SK-N-SH (cell line): ENCODE data around the gene ZDHHC14. TPM values are rescaled to one million over a fixed set of nuclear protein-coding genes. Genes with fewer than 3 reads are reported as not detected.

Experiments used
- CTCF ChIA-PET: fragments of 300-600, 350-600 bp; formaldehyde crosslinking; extraction: SDS; loops from one replicate; lab custom pipeline; 2021; lab: Yijun Ruan, JAX
- POLR2A ChIA-PET: fragments of 350-600 bp; sonication (Branson Sonifier 250); formaldehyde crosslinking; extraction: SDS; loops from one replicate; lab custom pipeline; 2020; ENCODE audit warnings: antibody characterized with exemption, inconsistent platforms; lab: Yijun Ruan, JAX
- DNase-seq: peaks from one replicate; pipeline ENCODE4 v3.0.0; 2012
- H2AFZ ChIP-seq: fragments of 200-600 bp; sonication (generic); 2 replicates; pipeline ENCODE4 v1.8.1; 2016; ENCODE audit warnings: antibody characterized with exemption, mild to moderate bottlenecking, low read depth
- H3F3A ChIP-seq: fragments of 200-600 bp; sonication (generic); replicated peaks from 2 replicates; pipeline ENCODE3; 2016; ENCODE audit warnings: antibody characterized with exemption, mild to moderate bottlenecking; ENCODE audit not compliant: insufficient read depth
- H3K27ac ChIP-seq, 2 experiments: fragments of 200-500 bp in 1 of 2; fragments of 200-600 bp in 1 of 2; sonication (Bioruptor generic) in 1 of 2; sonication (generic), shearing (Covaris generic) in 1 of 2; 2 replicates each; pipeline versions ENCODE4 v1.5.1 to v1.6.1; 2014 to 2016; ENCODE audit warnings: low read depth in 2 of 2, inconsistent platforms in 1 of 2, low read length in 1 of 2, mild to moderate bottlenecking in 1 of 2, mixed read lengths in 1 of 2
- H3K27me3 ChIP-seq: fragments of 200-600 bp; sonication (generic), shearing (Covaris generic); 2 replicates; pipeline ENCODE4 v1.6.1; 2016; ENCODE audit warnings: mixed run types; ENCODE audit not compliant: insufficient read depth
- H3K36me3 ChIP-seq, 2 experiments: fragments of 200-500 bp in 1 of 2; fragments of 200-600 bp in 1 of 2; sonication (Bioruptor generic) in 1 of 2; sonication (generic) in 1 of 2; replicated peaks in 1 of 2; 2 replicates each; pipeline versions ENCODE3 to v1.5.1; 2014 to 2016; ENCODE audit warnings: low read length in 1 of 2, mild to moderate bottlenecking in 1 of 2; ENCODE audit not compliant: insufficient read depth in 2 of 2, control insufficient read depth in 1 of 2
- H3K4me1 ChIP-seq, 2 experiments: fragments of 200-500 bp in 1 of 2; fragments of 200-600 bp in 1 of 2; sonication (Bioruptor generic) in 1 of 2; sonication (generic), shearing (Covaris generic) in 1 of 2; 2 replicates each; pipeline versions ENCODE4 v1.5.1 to v1.6.1; 2014 to 2016; ENCODE audit warnings: low read depth in 1 of 2, low read length in 1 of 2, mixed run types in 1 of 2; ENCODE audit not compliant: insufficient read depth in 2 of 2, control insufficient read depth in 1 of 2
- H3K4me2 ChIP-seq: fragments of 200-600 bp; sonication (generic), shearing (Covaris generic); 2 replicates; pipeline ENCODE4 v1.6.1; 2017; ENCODE audit warnings: mixed run types
- H3K4me3 ChIP-seq, 2 experiments: fragments of 200-500 bp in 1 of 2; fragments of 200-600 bp in 1 of 2; sonication (Bioruptor generic) in 1 of 2; sonication (generic), shearing (Covaris generic) in 1 of 2; 2 replicates each; pipeline versions ENCODE4 v1.5.1 to v1.8.1; 2014 to 2016; ENCODE audit warnings: low read depth in 2 of 2, inconsistent platforms in 1 of 2, low read length in 1 of 2, mild to moderate bottlenecking in 1 of 2, mixed read lengths in 1 of 2, moderate library complexity in 1 of 2
- H3K79me2 ChIP-seq: fragments of 200-600 bp; sonication (generic); 2 replicates; pipeline ENCODE4 v1.8.1; 2017; ENCODE audit warnings: mild to moderate bottlenecking; ENCODE audit not compliant: insufficient read depth
- H3K9ac ChIP-seq: fragments of 200-600 bp; sonication (generic); 2 replicates; pipeline ENCODE4 v1.6.1; 2017; ENCODE audit warnings: mixed run types
- H3K9me2 ChIP-seq: fragments of 200-600 bp; sonication (generic); 2 replicates; pipeline ENCODE4 v1.6.1; 2017; ENCODE audit warnings: mixed run types
- H3K9me3 ChIP-seq: fragments of 200-600 bp; sonication (generic); 2 replicates; pipeline ENCODE4 v1.6.1; 2017; ENCODE audit warnings: mixed run types, mild to moderate bottlenecking, moderate library complexity
- H4K20me1 ChIP-seq: fragments of 200-600 bp; sonication (generic); 2 replicates; pipeline ENCODE4 v1.6.1; 2017; ENCODE audit warnings: mild to moderate bottlenecking, mixed run types; ENCODE audit not compliant: insufficient read depth
- CHD2 ChIP-seq: fragments of 150-350 bp; IDR thresholded peaks from 2 replicates; pipeline ENCODE4 v1.6.1; 2018; ENCODE audit warnings: low read length; ENCODE audit not compliant: partially characterized antibody
- ELF1 ChIP-seq: IDR thresholded peaks from 2 replicates; pipeline ENCODE4 v1.4.0; 2012
- EP300 ChIP-seq, 2 experiments: IDR thresholded peaks; 2 replicates each; pipeline versions ENCODE4 v1.4.0 to v1.6.1; 2012; ENCODE audit warnings: borderline replicate concordance in 1 of 2, low read depth in 1 of 2, low read length in 1 of 2
- EZH2phosphoT487 ChIP-seq: fragments of 200-600 bp; sonication (generic); IDR thresholded peaks from 2 replicates; pipeline ENCODE4 v1.6.1; 2017; ENCODE audit warnings: low read depth, mixed run types, mild to moderate bottlenecking, antibody characterized with exemption, moderate library complexity, borderline replicate concordance
- FOSL2 ChIP-seq: IDR thresholded peaks from 2 replicates; pipeline ENCODE4 v1.4.0; 2012; ENCODE audit warnings: low read depth, mild to moderate bottlenecking, moderate library complexity, borderline replicate concordance
- FOXJ3 ChIP-seq: sonication (generic); formaldehyde crosslinking; IDR thresholded peaks from 2 replicates; pipeline ENCODE4 v1.5.1; 2020; ENCODE audit warnings: mild to moderate bottlenecking, missing genetic modification reagents
- FOXM1 ChIP-seq: IDR thresholded peaks from 2 replicates; pipeline ENCODE4 v1.4.0; 2012; ENCODE audit warnings: low read depth, mild to moderate bottlenecking
- GABPA ChIP-seq: IDR thresholded peaks from 2 replicates; pipeline ENCODE4 v1.4.0; 2012; ENCODE audit warnings: low read depth, mild to moderate bottlenecking
- GATA2 ChIP-seq: sonication (generic); formaldehyde crosslinking; IDR thresholded peaks from 2 replicates; pipeline ENCODE4 v1.5.0; 2020; ENCODE audit warnings: mild to moderate bottlenecking, missing genetic modification reagents
- JUND ChIP-seq: IDR thresholded peaks from 2 replicates; pipeline ENCODE4 v1.4.0; 2012
- MEF2A ChIP-seq: IDR thresholded peaks from 2 replicates; pipeline ENCODE4 v1.4.0; 2012; ENCODE audit warnings: low read depth, borderline replicate concordance
- NFIC ChIP-seq: IDR thresholded peaks from 2 replicates; pipeline ENCODE4 v1.4.0; 2012; ENCODE audit warnings: borderline replicate concordance
- NRF1 ChIP-seq: IDR thresholded peaks from 2 replicates; pipeline ENCODE4 v1.6.1; 2012; ENCODE audit warnings: low read depth, mild to moderate bottlenecking, low read length
- RAD21 ChIP-seq: IDR thresholded peaks from 2 replicates; pipeline ENCODE4 v1.6.1; 2012; ENCODE audit warnings: mild to moderate bottlenecking, low read length
- RFX5 ChIP-seq: IDR thresholded peaks from 2 replicates; pipeline ENCODE4 v1.6.1; 2012; ENCODE audit warnings: mild to moderate bottlenecking, improper control_type of control experiment, low read length
- RXRA ChIP-seq: IDR thresholded peaks from 2 replicates; pipeline ENCODE4 v1.4.0; 2012; ENCODE audit warnings: low read depth, mild to moderate bottlenecking, borderline replicate concordance
- TAF1 ChIP-seq: IDR thresholded peaks from 2 replicates; pipeline ENCODE4 v1.6.1; 2012; ENCODE audit warnings: low read depth, mild to moderate bottlenecking, low read length, moderate library complexity, borderline replicate concordance
- TCF12 ChIP-seq: IDR thresholded peaks from 2 replicates; pipeline ENCODE4 v1.4.0; 2012
- TEAD4 ChIP-seq: IDR thresholded peaks from 2 replicates; pipeline ENCODE4 v1.4.0; 2012; ENCODE audit warnings: mild to moderate bottlenecking, borderline replicate concordance; ENCODE audit not compliant: insufficient read depth
- YY1 ChIP-seq: IDR thresholded peaks from 2 replicates; pipeline ENCODE4 v1.4.0; 2012; ENCODE audit warnings: low read depth, mild to moderate bottlenecking
- WGBS: methylation state at CpG from one replicate; pipeline ENCODE4 v1.1.6; 2017; ENCODE audit warnings: low lambda C conversion rate; 5-methylcytosine and 5-hydroxymethylcytosine counted together
- polyA plus RNA-seq, 3 experiments: library from polyadenylated mRNA; depleted of rRNA; stranded (reverse); fragments of >200 nt; gene quantifications; 2 replicates each; pipeline ENCODE4 v1.2.3, GENCODE V29; 2012
- TF ChIP-seq, protein P1 (sequence below): IDR thresholded peaks from 2 replicates; pipeline ENCODE4 v1.4.0; 2012; ENCODE audit warnings: low read depth
- TF ChIP-seq, protein P2 (sequence below): fragments of 150-350 bp; IDR thresholded peaks from 2 replicates; pipeline ENCODE4 v1.6.1; 2016; ENCODE audit warnings: mild to moderate bottlenecking, low read depth, low read length
- TF ChIP-seq, protein P3 (sequence below): IDR thresholded peaks from 2 replicates; pipeline ENCODE4 v1.4.0; 2012; ENCODE audit warnings: low read depth, borderline replicate concordance
- TF ChIP-seq, protein P4 (sequence below): IDR thresholded peaks from 2 replicates; pipeline ENCODE4; 2012
- TF ChIP-seq, protein P5 (sequence below): IDR thresholded peaks from 2 replicates; pipeline ENCODE4 v1.4.0; 2012; ENCODE audit warnings: low read depth, borderline replicate concordance

ZDHHC14 gene
- polyA plus RNA-seq, 1 of the 3 experiments (the other 2 are of a cell fraction): 5.4 TPM

DNA sequence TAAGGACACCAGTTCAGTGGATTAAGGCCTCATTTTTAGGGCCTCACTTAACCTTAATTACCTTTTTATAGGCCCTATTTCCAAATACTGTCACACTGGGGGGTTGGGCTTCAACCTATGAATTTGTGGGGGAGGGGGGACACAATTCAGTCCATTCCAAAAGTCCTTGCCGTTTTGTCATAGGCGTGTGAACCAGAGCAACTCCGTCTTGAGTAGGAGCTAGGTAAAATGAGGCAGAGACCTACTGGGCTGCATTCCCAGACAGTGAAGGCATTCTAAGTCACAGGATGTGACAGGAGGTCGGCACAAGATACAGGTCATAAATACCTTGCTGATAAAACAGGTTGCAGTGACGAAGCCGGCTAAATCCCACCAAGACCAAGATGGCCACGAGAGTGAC, 328.6 kb downstream of the ZDHHC14 start:
- no peaks in the 10 kb centered on the region for H3K36me3 ChIP-seq
- no peak overlapping the region for H3K4me3 ChIP-seq
- H3K79me2 ChIP-seq: no peaks in the 10 kb centered on the region
- H2AFZ ChIP-seq: no peak overlapping the region
- H3K9me3 ChIP-seq: no peaks in the 10 kb centered on the region
- TF ChIP-seq NFIC (no peak), GABPA (no peak), TEAD4 (no peak), RAD21 (no peak), JUND (no peak), RXRA (no peak), FOXM1 (no peak), YY1 (no peak), GATA2 (CRISPR knock-in tag) (no peak)
- TF ChIP-seq, protein P1, sequence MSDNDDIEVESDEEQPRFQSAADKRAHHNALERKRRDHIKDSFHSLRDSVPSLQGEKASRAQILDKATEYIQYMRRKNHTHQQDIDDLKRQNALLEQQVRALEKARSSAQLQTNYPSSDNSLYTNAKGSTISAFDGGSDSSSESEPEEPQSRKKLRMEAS: no peak
- TF ChIP-seq, protein P2, sequence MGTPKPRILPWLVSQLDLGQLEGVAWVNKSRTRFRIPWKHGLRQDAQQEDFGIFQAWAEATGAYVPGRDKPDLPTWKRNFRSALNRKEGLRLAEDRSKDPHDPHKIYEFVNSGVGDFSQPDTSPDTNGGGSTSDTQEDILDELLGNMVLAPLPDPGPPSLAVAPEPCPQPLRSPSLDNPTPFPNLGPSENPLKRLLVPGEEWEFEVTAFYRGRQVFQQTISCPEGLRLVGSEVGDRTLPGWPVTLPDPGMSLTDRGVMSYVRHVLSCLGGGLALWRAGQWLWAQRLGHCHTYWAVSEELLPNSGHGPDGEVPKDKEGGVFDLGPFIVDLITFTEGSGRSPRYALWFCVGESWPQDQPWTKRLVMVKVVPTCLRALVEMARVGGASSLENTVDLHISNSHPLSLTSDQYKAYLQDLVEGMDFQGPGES: no peak
- TF ChIP-seq, all 33 proteins: peak for 0
- Histone ChIP-seq H3K27me3 (no peaks in the 10 kb centered on the region), H3K9me2 (no peaks in the 10 kb centered on the region), H3K4me1 (peaks cover 0 to 2% of the 10 kb centered on the region in 2 experiments; a peak in 1 of 4 replicates), H3K4me2 (no peak overlapping the region), H3K27ac (no peak overlapping the region), H4K20me1 (no peaks in the 10 kb centered on the region), H3F3A (no peaks in the 10 kb centered on the region), H3K9ac (no peak overlapping the region)
- WGBS: 67% methylated on average over 6 of the region's 7 CpGs
- ChIA-PET CTCF (no interaction called here), POLR2A (no interaction called here)
- DNase-seq: no peak

GRCh38 chr6:157710604-157711003, 329.6 kb downstream of the ZDHHC14 start:
- no peak overlapping the region for H2AFZ ChIP-seq
- TF ChIP-seq, protein P3, sequence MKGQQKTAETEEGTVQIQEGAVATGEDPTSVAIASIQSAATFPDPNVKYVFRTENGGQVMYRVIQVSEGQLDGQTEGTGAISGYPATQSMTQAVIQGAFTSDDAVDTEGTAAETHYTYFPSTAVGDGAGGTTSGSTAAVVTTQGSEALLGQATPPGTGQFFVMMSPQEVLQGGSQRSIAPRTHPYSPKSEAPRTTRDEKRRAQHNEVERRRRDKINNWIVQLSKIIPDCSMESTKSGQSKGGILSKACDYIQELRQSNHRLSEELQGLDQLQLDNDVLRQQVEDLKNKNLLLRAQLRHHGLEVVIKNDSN: no peak
- no peak for TF ChIP-seq RFX5
- TF ChIP-seq NRF1: no peak
- no peak for TF ChIP-seq FOXJ3 (CRISPR knock-in tag)
- TF ChIP-seq TAF1: no peak
- TF ChIP-seq, protein P4, sequence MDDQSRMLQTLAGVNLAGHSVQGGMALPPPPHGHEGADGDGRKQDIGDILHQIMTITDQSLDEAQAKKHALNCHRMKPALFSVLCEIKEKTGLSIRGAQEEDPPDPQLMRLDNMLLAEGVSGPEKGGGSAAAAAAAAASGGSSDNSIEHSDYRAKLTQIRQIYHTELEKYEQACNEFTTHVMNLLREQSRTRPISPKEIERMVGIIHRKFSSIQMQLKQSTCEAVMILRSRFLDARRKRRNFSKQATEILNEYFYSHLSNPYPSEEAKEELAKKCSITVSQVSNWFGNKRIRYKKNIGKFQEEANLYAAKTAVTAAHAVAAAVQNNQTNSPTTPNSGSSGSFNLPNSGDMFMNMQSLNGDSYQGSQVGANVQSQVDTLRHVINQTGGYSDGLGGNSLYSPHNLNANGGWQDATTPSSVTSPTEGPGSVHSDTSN: no peak
- TF ChIP-seq FOSL2: no peak
- no peak for TF ChIP-seq MEF2A
- no peak for TF ChIP-seq YY1
- no peak for TF ChIP-seq RXRA
- TF ChIP-seq EP300 (IDR thresholded peaks at IDR 0.05; ENCODE audit: borderline replicate concordance in 1 of 2, low read depth in 1 of 2, low read length in 1 of 2): no peak
- TF ChIP-seq RAD21: no peak
- TF ChIP-seq TEAD4: no peak
- TF ChIP-seq, protein P1: no peak
- no peak for TF ChIP-seq EZH2phosphoT487
- no peak for TF ChIP-seq NFIC
- TF ChIP-seq TCF12: no peak
- TF ChIP-seq, protein P5, sequence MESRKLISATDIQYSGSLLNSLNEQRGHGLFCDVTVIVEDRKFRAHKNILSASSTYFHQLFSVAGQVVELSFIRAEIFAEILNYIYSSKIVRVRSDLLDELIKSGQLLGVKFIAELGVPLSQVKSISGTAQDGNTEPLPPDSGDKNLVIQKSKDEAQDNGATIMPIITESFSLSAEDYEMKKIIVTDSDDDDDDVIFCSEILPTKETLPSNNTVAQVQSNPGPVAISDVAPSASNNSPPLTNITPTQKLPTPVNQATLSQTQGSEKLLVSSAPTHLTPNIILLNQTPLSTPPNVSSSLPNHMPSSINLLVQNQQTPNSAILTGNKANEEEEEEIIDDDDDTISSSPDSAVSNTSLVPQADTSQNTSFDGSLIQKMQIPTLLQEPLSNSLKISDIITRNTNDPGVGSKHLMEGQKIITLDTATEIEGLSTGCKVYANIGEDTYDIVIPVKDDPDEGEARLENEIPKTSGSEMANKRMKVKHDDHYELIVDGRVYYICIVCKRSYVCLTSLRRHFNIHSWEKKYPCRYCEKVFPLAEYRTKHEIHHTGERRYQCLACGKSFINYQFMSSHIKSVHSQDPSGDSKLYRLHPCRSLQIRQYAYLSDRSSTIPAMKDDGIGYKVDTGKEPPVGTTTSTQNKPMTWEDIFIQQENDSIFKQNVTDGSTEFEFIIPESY: no peak
- no peak for TF ChIP-seq CHD2
- no peak for TF ChIP-seq ELF1
- H3K4me3 ChIP-seq: no peak overlapping the region
- H4K20me1 ChIP-seq: no peaks in the 10 kb centered on the region
- no peak for DNase-seq
- CTCF ChIA-PET: interaction anchor here (1.9 kb wide), 1 partner anchor 46 kb away, joined by 6 read pairs; no protein-coding TSS in a partner anchor
- H3K4me2 ChIP-seq: no peak overlapping the region
- H3K27me3 ChIP-seq: no peaks in the 10 kb centered on the region
- no peaks in the 10 kb centered on the region for H3K36me3 ChIP-seq
- H3K27ac ChIP-seq: no peak overlapping the region
- no peaks in the 10 kb centered on the region for H3K9me2 ChIP-seq
- no peaks in the 10 kb centered on the region for H3K9me3 ChIP-seq
- H3K4me1 ChIP-seq: peaks cover 0 to 2% of the 10 kb centered on the region in 2 experiments; a peak in 1 of 4 replicates
- WGBS: 52% methylated on average over 3 of the region's 7 CpGs
- no peaks in the 10 kb centered on the region for H3K79me2 ChIP-seq
- no peaks in the 10 kb centered on the region for H3F3A ChIP-seq
- no peak overlapping the region for H3K9ac ChIP-seq
- POLR2A ChIA-PET: no interaction called here
